Heart left ventricle (tissue), 13 donors: ENCODE results near the gene HTR6.
"Not testable (repeated sequence)": the region's sequence is repeated elsewhere in the genome, so short reads cannot be mapped to it uniquely, and the experiment has no call there.

ENCODE experiments used
- POLR2A ChIP-seq, 2 donors: fragments of 450-650 bp; IDR thresholded peaks; one replicate each; pipeline ENCODE4 v1.6.1; 2017; ENCODE audit warnings: antibody characterized with exemption in 2 of 2, mild to moderate bottlenecking in 2 of 2, moderate library complexity in 2 of 2
- TF ChIP-seq, protein P1 (sequence below), 12 donors: fragments of 200-600 bp; sonication (generic) in 4 of 12; IDR thresholded peaks; one replicate each; pipeline versions ENCODE4 v1.5.0 to v1.8.0; 2018 to 2022; ENCODE audit warnings: antibody characterized with exemption in 12 of 12, mild to moderate bottlenecking in 5 of 12
- donor health status: ischemic (EF 13 %, LVEDD 7.1; RV severe dilation, severe dysfunction).
- donor health status: DM: no; HTN: yes; CAD: no.
- donor health status: DM: no; HTN: no; CAD: no.
- donor health status: ischemic (EF 25% LVEDD 6.9; RV normal size, moderate dysfunction).
- donor health status: ischemic (EF 25% LVEDD 5.7; RV mildly dilated, moderate dysfunction).
- donor health status: ischemic (EF 35%, LVEDD 5.7; RV mildly dilated, moderate dysfunction).
- donor health status: nonischemic (EF 11% LVEDD 7.7; RV severe dilation, severe dysfunction).
- donor health status: DM: yes; HTN: yes; CAD: no.
- donor health status: PGD.
- donor health status: ischemic (EF 29% LVEDD 5.4; RV normal size, mild dysfunction).
- donor health status: nonischemic (EF 23%, LVEDD 6.1; RV moderate dilation, normal function).

GRCh38 chr1:19636749-19637148 is 27.9 kb upstream of the HTR6 start:
- TF ChIP-seq, protein P1, sequence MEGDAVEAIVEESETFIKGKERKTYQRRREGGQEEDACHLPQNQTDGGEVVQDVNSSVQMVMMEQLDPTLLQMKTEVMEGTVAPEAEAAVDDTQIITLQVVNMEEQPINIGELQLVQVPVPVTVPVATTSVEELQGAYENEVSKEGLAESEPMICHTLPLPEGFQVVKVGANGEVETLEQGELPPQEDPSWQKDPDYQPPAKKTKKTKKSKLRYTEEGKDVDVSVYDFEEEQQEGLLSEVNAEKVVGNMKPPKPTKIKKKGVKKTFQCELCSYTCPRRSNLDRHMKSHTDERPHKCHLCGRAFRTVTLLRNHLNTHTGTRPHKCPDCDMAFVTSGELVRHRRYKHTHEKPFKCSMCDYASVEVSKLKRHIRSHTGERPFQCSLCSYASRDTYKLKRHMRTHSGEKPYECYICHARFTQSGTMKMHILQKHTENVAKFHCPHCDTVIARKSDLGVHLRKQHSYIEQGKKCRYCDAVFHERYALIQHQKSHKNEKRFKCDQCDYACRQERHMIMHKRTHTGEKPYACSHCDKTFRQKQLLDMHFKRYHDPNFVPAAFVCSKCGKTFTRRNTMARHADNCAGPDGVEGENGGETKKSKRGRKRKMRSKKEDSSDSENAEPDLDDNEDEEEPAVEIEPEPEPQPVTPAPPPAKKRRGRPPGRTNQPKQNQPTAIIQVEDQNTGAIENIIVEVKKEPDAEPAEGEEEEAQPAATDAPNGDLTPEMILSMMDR (IDR thresholded peaks at IDR 0.05): not testable (repeated sequence)
- not testable (repeated sequence) for TF ChIP-seq POLR2A (IDR thresholded peaks at IDR 0.05)
